ENCODE data around the gene EMC6. TPM values are rescaled to one million over a fixed set of nuclear protein-coding genes. Genes with fewer than 3 reads are reported as not detected.

The EMC6 gene
- 10 to 100 TPM; 43.6 to 44.3 TPM for total RNA-seq

DNA sequence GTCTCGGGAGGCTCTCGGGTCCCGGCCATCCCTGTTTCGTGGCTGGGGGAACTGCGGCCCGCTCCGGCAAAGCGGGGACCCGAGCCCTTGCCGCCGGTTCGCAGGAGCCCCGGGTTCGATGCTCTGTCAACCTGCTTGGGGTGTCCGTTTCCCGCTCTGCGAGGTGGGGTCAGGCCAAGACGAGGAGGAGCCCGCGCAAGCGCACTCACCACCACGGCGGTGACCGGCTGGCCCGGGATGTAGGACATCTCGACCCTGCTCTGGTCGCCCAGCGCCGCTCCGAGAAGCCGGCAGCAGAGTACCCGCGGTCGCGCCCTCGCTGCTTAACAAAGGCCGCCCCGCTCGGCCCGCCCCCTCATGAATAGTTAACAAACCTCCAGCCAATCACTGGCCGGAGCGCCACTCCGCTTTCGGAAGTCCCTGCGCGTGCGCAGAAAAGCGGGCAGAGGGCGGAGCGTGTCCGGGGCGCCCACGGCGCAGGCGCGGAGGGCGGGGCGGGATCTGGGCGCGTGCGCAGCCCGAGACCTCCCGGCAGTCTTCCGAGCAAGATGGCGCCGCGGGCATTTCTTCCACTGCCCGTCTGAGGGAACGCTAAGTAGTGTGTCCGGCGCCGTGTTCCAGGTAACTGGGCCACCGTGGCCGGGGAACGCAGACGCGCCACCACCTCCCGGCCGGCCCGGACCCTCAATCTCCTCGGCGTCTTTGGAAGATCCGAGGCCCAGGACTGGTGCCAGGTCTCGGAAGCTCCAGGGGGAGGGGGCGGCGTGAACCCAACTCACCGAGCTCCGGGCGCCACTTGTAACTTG is at the start of gene EMC6, which contains the start of gene TAX1BP3:
Gene EMC6, plus strand, starts transcription at position 534 of the 806 bp plus-strand sequence. CDS start 335 bp downstream, outside the sequence.
Gene TAX1BP3, minus strand, starts transcription at position 300 of the 806 bp plus-strand sequence. Its CDS starts 52 bp downstream, at position 248.
- peaks cover 14% of the 10 kb centered on the region for H3K36me3 Mint-ChIP-seq (ENCODE audit: low read depth)
- H3K4me1 Mint-ChIP-seq: peaks cover 21% of the 10 kb centered on the region
- DNase-seq (peak; percentile 99), ATAC-seq (peak; percentile 94)
- ChIA-PET POLR2A (interaction anchor here (0.6 to 0.9 kb wide), 2 partner anchors 51 to 177 kb away, joined by 3 to 4 read pairs; no protein-coding TSS in a partner anchor), CTCF (interaction anchor here (1.2 kb wide), 1 partner anchor 32 kb away, joined by 3 read pairs; the partner anchor contains the start of genes CTNS and SHPK)
- peak within 1 kb of the TSS; percentile 97 for H3K4me3 Mint-ChIP-seq
- H3K9me3 Mint-ChIP-seq (ENCODE audit: low read depth): no peaks in the 10 kb centered on the region
- intact Hi-C loops (cut with DNase I, micrococcal nuclease): loop anchor here (1.0 kb wide), 10 partner anchors 26 to 957 kb away; partner anchors contain the start of genes CTNS (in 2 of the 2), SHPK (in 2 of the 2), CAMKK1 (in 1 of the 2) and CLUH (in 1 of the 2)
- H3K27me3 Mint-ChIP-seq: no peaks in the 10 kb centered on the region
- H3K27ac Mint-ChIP-seq: peak within 1 kb of the TSS; percentile 94

GRCh38 chr17:3621146-3621720 is 47.4 kb upstream of the EMC6 start:
- ATAC-seq (no peak), DNase-seq (no peak)
- Mint-ChIP-seq H3K27me3 (no peaks in the 10 kb centered on the region), H3K4me1 (no peaks in the 10 kb centered on the region), H3K27ac (no peak overlapping the region), H3K36me3 (ENCODE audit: low read depth) (peaks cover 61% of the 10 kb centered on the region), H3K4me3 (no peak overlapping the region), H3K9me3 (ENCODE audit: low read depth) (peaks cover 6% of the 10 kb centered on the region)
- ChIA-PET POLR2A (no interaction called here), CTCF (interaction anchor here (1.7 kb wide), 2 partner anchors 27 to 117 kb away, joined by 4 to 5 read pairs; no protein-coding TSS in a partner anchor)
- intact Hi-C loops (cut with DNase I, micrococcal nuclease): no loop called here

DNA sequence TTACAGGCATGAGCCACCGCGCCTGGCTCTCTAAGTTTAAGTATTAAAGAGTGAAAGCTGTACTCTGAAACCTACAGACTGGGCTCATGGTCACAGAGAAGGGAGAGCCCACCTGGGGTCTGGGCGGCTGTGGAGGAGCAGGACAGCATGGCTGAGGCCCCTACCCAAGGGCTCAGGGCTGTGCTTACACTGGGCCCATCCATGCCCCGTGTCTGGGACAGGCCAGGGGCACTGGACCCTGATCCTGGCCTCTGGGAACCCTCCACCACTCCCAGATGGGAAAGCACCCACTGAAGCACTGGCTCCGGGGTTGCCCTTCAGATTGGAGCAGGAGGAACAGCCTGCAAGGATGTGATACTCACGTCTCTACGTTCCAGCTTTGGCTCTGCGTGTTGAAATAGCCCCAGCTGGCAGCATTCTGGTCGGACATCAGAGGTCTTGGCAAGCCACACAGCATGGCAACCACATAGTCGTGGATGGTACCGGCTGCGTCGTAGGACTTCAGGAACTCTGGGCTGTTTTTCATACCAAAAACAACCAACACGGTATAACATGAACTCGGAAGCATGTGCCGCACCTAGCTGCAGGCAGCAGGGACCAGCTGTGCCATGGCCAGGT is 45.5 kb upstream of the EMC6 start:
- no peak overlapping the region for H3K4me3 Mint-ChIP-seq
- intact Hi-C loops (cut with DNase I, micrococcal nuclease): no loop called here
- peaks cover 48% of the 10 kb centered on the region for H3K36me3 Mint-ChIP-seq (ENCODE audit: low read depth)
- no peak overlapping the region for H3K27ac Mint-ChIP-seq
- CTCF ChIA-PET: interaction anchor here (0.9 to 1.1 kb wide), 2 partner anchors 13 to 25 kb away, joined by 3 read pairs; partner anchors contain the start of genes CTNS and SHPK
- no peak for DNase-seq
- no peak for ATAC-seq
- no peaks in the 10 kb centered on the region for H3K4me1 Mint-ChIP-seq
- POLR2A ChIA-PET: no interaction called here
- H3K27me3 Mint-ChIP-seq: no peaks in the 10 kb centered on the region
- no peaks in the 10 kb centered on the region for H3K9me3 Mint-ChIP-seq (ENCODE audit: low read depth)

- H3K27me3 Mint-ChIP-seq: no peaks in the 10 kb centered on the region
- no peaks in the 10 kb centered on the region for H3K4me1 Mint-ChIP-seq
- intact Hi-C loops (cut with DNase I, micrococcal nuclease): no loop called here
- no peak overlapping the region for H3K27ac Mint-ChIP-seq
- DNase-seq (no peak), ATAC-seq (no peak)
- H3K9me3 Mint-ChIP-seq (ENCODE audit: low read depth): no peaks in the 10 kb centered on the region
- CTCF ChIA-PET: interaction anchor here (0.6 to 1.0 kb wide), 4 partner anchors 9 to 576 kb away, joined by 3 to 5 read pairs (median 4); no protein-coding TSS in a partner anchor
- H3K4me3 Mint-ChIP-seq: no peak overlapping the region
- H3K36me3 Mint-ChIP-seq (ENCODE audit: low read depth): peaks cover 32% of the 10 kb centered on the region
- POLR2A ChIA-PET: interaction anchor here (1.0 kb wide), 1 partner anchor 9 kb away, joined by 3 read pairs; the partner anchor contains the start of genes CTNS and SHPK
Observed at GRCh38 chr17:3626831-3627768, 41.5 kb upstream of the EMC6 start.

GRCh38 chr17:3627769-3628167 is 40.8 kb upstream of the EMC6 start:
- Mint-ChIP-seq H3K4me1 (no peaks in the 10 kb centered on the region), H3K36me3 (ENCODE audit: low read depth) (peaks cover 30% of the 10 kb centered on the region), H3K9me3 (ENCODE audit: low read depth) (no peaks in the 10 kb centered on the region), H3K27ac (no peak overlapping the region), H3K4me3 (no peak overlapping the region), H3K27me3 (no peaks in the 10 kb centered on the region)
- ChIA-PET CTCF (interaction anchor here (0.6 to 1.0 kb wide), 3 partner anchors 20 to 576 kb away, joined by 3 to 4 read pairs (median 3); no protein-coding TSS in a partner anchor), POLR2A (interaction anchor here (1.0 kb wide), 1 partner anchor 9 kb away, joined by 3 read pairs; the partner anchor contains the start of genes CTNS and SHPK)
- DNase-seq: no peak
- ATAC-seq: no peak
- intact Hi-C loops (cut with DNase I, micrococcal nuclease): no loop called here

DNA sequence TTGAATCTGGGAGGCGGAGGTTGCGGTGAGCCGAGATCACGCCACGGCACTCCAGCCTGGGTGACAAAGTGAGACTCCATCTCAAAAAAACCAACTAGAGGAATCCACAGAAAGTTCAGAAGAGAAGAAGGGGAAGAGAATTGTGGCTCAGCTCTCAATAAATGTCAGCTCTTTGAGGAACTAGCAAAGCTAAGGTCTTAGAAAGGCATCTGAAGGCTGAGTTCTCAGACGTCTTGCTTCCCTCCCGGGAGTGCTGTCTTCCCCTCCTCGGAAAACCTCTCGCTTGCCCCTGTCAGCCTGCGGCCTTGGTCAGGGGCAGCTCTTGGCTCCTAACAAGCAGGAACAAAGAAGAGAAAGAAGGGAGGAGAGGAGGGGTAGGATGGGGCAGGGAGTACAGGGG is 37.8 kb upstream of the EMC6 start:
- no peak overlapping the region for H3K4me3 Mint-ChIP-seq
- CTCF ChIA-PET: interaction anchor here (0.6 to 0.8 kb wide), 2 partner anchors 28 to 716 kb away, joined by 3 read pairs; no protein-coding TSS in a partner anchor
- DNase-seq: no peak
- no peaks in the 10 kb centered on the region for H3K9me3 Mint-ChIP-seq (ENCODE audit: low read depth)
- peaks cover 17% of the 10 kb centered on the region for H3K36me3 Mint-ChIP-seq (ENCODE audit: low read depth)
- ATAC-seq: no peak
- intact Hi-C loops (cut with DNase I, micrococcal nuclease): no loop called here
- POLR2A ChIA-PET: no interaction called here
- H3K27ac Mint-ChIP-seq: no peak overlapping the region
- no peaks in the 10 kb centered on the region for H3K27me3 Mint-ChIP-seq
- peaks cover 9% of the 10 kb centered on the region for H3K4me1 Mint-ChIP-seq

GRCh38 chr17:3632287-3632686 is 36.3 kb upstream of the EMC6 start:
- POLR2A ChIA-PET: no interaction called here

GRCh38 chr17:3635474-3636153 is 33.0 kb upstream of the EMC6 start:
- CTCF ChIA-PET: interaction anchor here (0.5 to 1.6 kb wide), 7 partner anchors 8 to 659 kb away, joined by 3 to 11 read pairs (median 3); partner anchors contain the start of gene TAX1BP3
- no peak overlapping the region for H3K27ac Mint-ChIP-seq

More at GRCh38 chr17:3632287-3632686, 36.3 kb upstream of the EMC6 start:
- ATAC-seq (no peak), DNase-seq (no peak)
- Mint-ChIP-seq H3K9me3 (ENCODE audit: low read depth) (no peaks in the 10 kb centered on the region), H3K4me3 (no peak overlapping the region), H3K27ac (no peak overlapping the region), H3K4me1 (peaks cover 12% of the 10 kb centered on the region), H3K27me3 (no peaks in the 10 kb centered on the region), H3K36me3 (ENCODE audit: low read depth) (peaks cover 14% of the 10 kb centered on the region)
- intact Hi-C loops (cut with DNase I, micrococcal nuclease): no loop called here
- CTCF ChIA-PET: interaction anchor here (0.6 to 0.8 kb wide), 2 partner anchors 12 to 149 kb away, joined by 3 to 4 read pairs; no protein-coding TSS in a partner anchor

DNA sequence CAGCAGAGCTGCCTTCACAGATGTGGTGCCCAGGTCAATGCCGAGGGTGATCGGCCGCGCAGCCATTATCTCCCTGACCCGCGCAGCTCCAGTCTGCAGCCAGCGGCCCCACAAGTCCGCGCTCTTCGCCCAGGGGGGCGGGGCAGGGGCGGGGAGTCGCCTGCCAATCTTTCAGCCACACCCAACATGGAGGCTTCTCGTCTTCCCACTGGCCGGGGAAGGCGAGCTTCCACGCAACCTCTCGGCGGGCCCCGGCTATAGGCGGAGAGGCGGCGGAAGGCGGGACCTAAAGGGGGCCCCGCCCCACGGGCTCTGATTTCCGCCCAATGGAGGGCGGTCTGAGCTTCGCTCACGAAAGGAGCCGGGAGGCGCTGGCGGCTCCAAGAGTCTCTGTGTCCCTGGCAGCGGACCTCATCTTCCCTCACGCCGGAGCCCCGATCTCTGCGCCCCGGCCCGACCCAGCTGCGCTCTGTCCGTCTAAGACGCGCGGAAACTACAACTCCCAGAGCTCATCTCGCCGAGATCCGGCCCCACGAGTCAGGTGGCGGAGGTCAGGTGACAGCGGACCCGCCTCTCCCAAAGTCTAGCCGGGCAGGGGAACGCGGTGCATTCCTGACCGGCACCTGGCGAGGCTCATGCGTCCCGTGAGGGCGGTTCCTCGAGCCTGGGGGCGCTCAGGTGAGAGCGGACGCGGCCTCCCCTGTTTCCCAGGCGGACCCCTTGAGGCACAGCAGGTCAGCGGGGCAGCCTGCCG is 32.3 kb upstream of the EMC6 start, which contains the start of the genes CTNS and SHPK:
Gene CTNS, plus strand, starts transcription at position 607 of the 754 bp plus-strand sequence. CDS start 3,447 bp downstream, outside the sequence.
Gene SHPK, minus strand, starts transcription at position 97 of the 754 bp plus-strand sequence. Its CDS starts 31 bp downstream, at position 66.
- ATAC-seq (peak; percentile 97), DNase-seq (peak; percentile 97)
- ChIA-PET POLR2A (interaction anchor here (0.5 to 1.1 kb wide), 2 partner anchors 9 to 252 kb away, joined by 3 to 5 read pairs; no protein-coding TSS in a partner anchor), CTCF (interaction anchor here (0.5 to 1.6 kb wide), 10 partner anchors 11 to 850 kb away, joined by 3 to 11 read pairs (median 4); partner anchors contain the start of gene TAX1BP3)
- peak within 1 kb of the TSS; percentile 99 for H3K27ac Mint-ChIP-seq
- peak within 1 kb of the TSS; percentile 93 for H3K4me3 Mint-ChIP-seq
- no peaks in the 10 kb centered on the region for H3K9me3 Mint-ChIP-seq (ENCODE audit: low read depth)
- H3K27me3 Mint-ChIP-seq: no peaks in the 10 kb centered on the region
- intact Hi-C loops (cut with DNase I, micrococcal nuclease): loop anchor here (1.0 to 5.0 kb wide), 13 partner anchors 32 to 1299 kb away; partner anchors contain the start of genes EMC6 (in 2 of the 2), TAX1BP3 (in 2 of the 2), ATP2A3 (in 1 of the 2) and CLUH (in 1 of the 2)
- H3K36me3 Mint-ChIP-seq (ENCODE audit: low read depth): peaks cover 5% of the 10 kb centered on the region
- H3K4me1 Mint-ChIP-seq: peaks cover 42% of the 10 kb centered on the region

More at GRCh38 chr17:3635474-3636153, 33.0 kb upstream of the EMC6 start:
- ATAC-seq (peak; percentile 9), DNase-seq (peak; percentile 20)
- POLR2A ChIA-PET: no interaction called here
- H3K27me3 Mint-ChIP-seq: no peaks in the 10 kb centered on the region
- H3K9me3 Mint-ChIP-seq (ENCODE audit: low read depth): no peaks in the 10 kb centered on the region
- H3K36me3 Mint-ChIP-seq (ENCODE audit: low read depth): peaks cover 5% of the 10 kb centered on the region
- peak overlapping the region; percentile 93 for H3K4me3 Mint-ChIP-seq
- peaks cover 37% of the 10 kb centered on the region for H3K4me1 Mint-ChIP-seq
- intact Hi-C loops (cut with DNase I, micrococcal nuclease): loop anchor here (1.0 to 5.0 kb wide), 13 partner anchors 33 to 1298 kb away; partner anchors contain the start of genes EMC6 (in 2 of the 2), TAX1BP3 (in 2 of the 2), ATP2A3 (in 1 of the 2) and CLUH (in 1 of the 2)

Measured in activated CD4-positive, alpha-beta T cell treated with anti-CD3 and anti-CD28 coated beads for 36 hours (primary cell).